Uterus (tissue), 4 donors: ENCODE data around the gene KCNAB1. TPM values are rescaled to one million over a fixed set of nuclear protein-coding genes. Genes with fewer than 3 reads are reported as not detected.
"Not testable (repeated sequence)": the region's sequence is repeated elsewhere in the genome, so short reads cannot be mapped to it uniquely, and the experiment has no call there.

Source experiments
- DNase-seq, 2 donors: peaks; one replicate each; pipeline ENCODE4 v3.0.0-alpha.2; 2019 to 2020
- H3K27ac ChIP-seq, 2 donors: fragments of 200-600 bp; sonication (generic); 1 replicate in 1 of 2; 2 replicates in 1 of 2; pipeline ENCODE4 v1.5.1; 2016 to 2018
- H3K27me3 ChIP-seq, 2 donors: fragments of 200-600 bp; sonication (generic); one replicate each; pipeline ENCODE4 v1.5.1; 2018 to 2019; ENCODE audit warnings: control low read depth in 1 of 2
- H3K36me3 ChIP-seq, 2 donors: fragments of 200-600 bp; sonication (generic); one replicate each; pipeline ENCODE4 v1.5.1; 2019; ENCODE audit warnings: control low read depth in 1 of 2
- H3K4me1 ChIP-seq, 2 donors: fragments of 200-600 bp; sonication (generic); one replicate each; pipeline ENCODE4 v1.5.1; 2018 to 2019; ENCODE audit warnings: control low read depth in 1 of 2
- H3K4me3 ChIP-seq, 2 donors: fragments of 200-600 bp; sonication (generic); 1 replicate in 1 of 2; 2 replicates in 1 of 2; pipeline ENCODE4 v1.5.1; 2018 to 2019; ENCODE audit warnings: mild to moderate bottlenecking in 1 of 2
- H3K9me3 ChIP-seq, 2 donors: fragments of 200-600 bp; sonication (generic); one replicate each; pipeline ENCODE4 v1.5.1; 2019; ENCODE audit warnings: control low read depth in 1 of 2
- CTCF ChIP-seq, 4 experiments: fragments of 200-600 bp in 2 of 4; fragments of 450-650 bp in 2 of 4; sonication (generic) in 2 of 4; IDR thresholded peaks; one replicate each; pipeline ENCODE4 v1.5.1; 2016 to 2019; ENCODE audit warnings: antibody characterized with exemption in 4 of 4, mild to moderate bottlenecking in 2 of 4, moderate library complexity in 1 of 4
- POLR2A ChIP-seq, 2 donors: fragments of 450-650 bp; IDR thresholded peaks; one replicate each; pipeline ENCODE4 v1.6.1; 2016; ENCODE audit warnings: antibody characterized with exemption in 2 of 2, mild to moderate bottlenecking in 1 of 2, moderate library complexity in 1 of 2
- intact Hi-C: fragments of 100-400 bp; cut with DNase I; formaldehyde crosslinking; loops from one replicate; pipeline ENCODE4 v1.15.1; 2023; ENCODE audit warnings: low total_unique reads
- total RNA-seq, 4 donors: library from RNA; depleted of rRNA in 3 of 4; stranded (reverse); fragments of >200 nt in 3 of 4; gene quantifications; one replicate each; pipeline versions ENCODE4 v1.1.0 to v1.2.4, GENCODE V29; 2014 to 2023
- donor health status: DM: yes; HTN: yes; CAD: no.

KCNAB1 gene
- 10 to 100 TPM in 1 of 4 donors, 1 to 10 TPM in 3; 1.3 to 12.8 (median 6.8) TPM for total RNA-seq

GRCh38 chr3:156120528-156121251, at the start of gene KCNAB1:
KCNAB1 (plus strand) TSS chr3:156120578.
- H3K9me3 ChIP-seq: no peaks in the 10 kb centered on the region
- TF ChIP-seq POLR2A (IDR thresholded peaks at IDR 0.05) (no peak), CTCF (IDR thresholded peaks at IDR 0.05) (no peak)
- no peaks in the 10 kb centered on the region for H3K27me3 ChIP-seq
- no peaks in the 10 kb centered on the region for H3K36me3 ChIP-seq
- intact Hi-C loops: no loop called here
- no peaks in the 10 kb centered on the region for H3K4me1 ChIP-seq
- no peak within 1 kb of the TSS for H3K4me3 ChIP-seq
- no peak for DNase-seq
- no peak within 1 kb of the TSS for H3K27ac ChIP-seq

GRCh38 chr3:156071031-156071430, 49.3 kb upstream of the KCNAB1 start:
- Histone ChIP-seq H3K27ac (no peak overlapping the region), H3K4me1 (no peaks in the 10 kb centered on the region), H3K27me3 (no peaks in the 10 kb centered on the region), H3K9me3 (no peaks in the 10 kb centered on the region), H3K4me3 (no peak overlapping the region), H3K36me3 (no peaks in the 10 kb centered on the region)
- DNase-seq: no peak
- TF ChIP-seq POLR2A (IDR thresholded peaks at IDR 0.05) (no peak), CTCF (IDR thresholded peaks at IDR 0.05) (no peak)
- intact Hi-C loops: no loop called here

- DNase-seq, H3K4me1 ChIP-seq, H3K27me3 ChIP-seq, H3K9me3 ChIP-seq, H3K4me3 ChIP-seq, H3K36me3 ChIP-seq, H3K27ac ChIP-seq, intact Hi-C loops: not testable (repeated sequence)
Observed at GRCh38 chr3:156072950-156073657, 47.3 kb upstream of the KCNAB1 start.

GRCh38 chr3:156090126-156090525, 30.3 kb upstream of the KCNAB1 start:
- no peaks in the 10 kb centered on the region for H3K36me3 ChIP-seq
- no peaks in the 10 kb centered on the region for H3K4me1 ChIP-seq
- H3K4me3 ChIP-seq: no peak overlapping the region
- H3K9me3 ChIP-seq: no peaks in the 10 kb centered on the region
- no peak overlapping the region for H3K27ac ChIP-seq
- H3K27me3 ChIP-seq: no peaks in the 10 kb centered on the region
- no peak for DNase-seq
- intact Hi-C loops: no loop called here
- no peak for TF ChIP-seq CTCF (IDR thresholded peaks at IDR 0.05)
- no peak for TF ChIP-seq POLR2A (IDR thresholded peaks at IDR 0.05)

GRCh38 chr3:156093964-156094363, 26.4 kb upstream of the KCNAB1 start:
- TF ChIP-seq POLR2A (IDR thresholded peaks at IDR 0.05) (no peak), CTCF (IDR thresholded peaks at IDR 0.05) (no peak)
- Histone ChIP-seq H3K9me3 (no peaks in the 10 kb centered on the region), H3K36me3 (no peaks in the 10 kb centered on the region), H3K27ac (no peak overlapping the region), H3K4me3 (no peak overlapping the region), H3K27me3 (no peaks in the 10 kb centered on the region), H3K4me1 (no peaks in the 10 kb centered on the region)
- DNase-seq: no peak
- intact Hi-C loops: no loop called here
